KOPT-K1 (cell line): Measurements from ENCODE around the gene KDM5B.
"Not testable (repeated sequence)": the region's sequence is repeated elsewhere in the genome, so short reads cannot be mapped to it uniquely, and the experiment has no call there.

Experiments
- H3K27ac ChIP-seq: fragments of 200-600 bp; sonication (generic); 2 replicates; pipeline ENCODE4 v1.5.1; 2016; ENCODE audit warnings: antibody characterized with exemption, mild to moderate bottlenecking, low read depth, low read length; ENCODE audit not compliant: poor library complexity, severe bottlenecking
- H3K36me3 ChIP-seq: fragments of 200-600 bp; sonication (generic); 2 replicates; pipeline ENCODE4 v1.5.1; 2017; ENCODE audit warnings: antibody characterized with exemption, mild to moderate bottlenecking, low read length, moderate library complexity; ENCODE audit not compliant: insufficient read depth
- H3K9me3 ChIP-seq: fragments of 200-600 bp; sonication (generic); 2 replicates; pipeline ENCODE4 v1.5.1; 2017; ENCODE audit warnings: antibody characterized with exemption, low read length, mild to moderate bottlenecking; ENCODE audit not compliant: insufficient read depth, poor library complexity, severe bottlenecking

The KDM5B gene

GRCh38 chr1:202831906-202832305, 23.7 kb upstream of the KDM5B start:
- Histone ChIP-seq H3K9me3 (no peaks in the 10 kb centered on the region), H3K36me3 (no peaks in the 10 kb centered on the region), H3K27ac (no peak overlapping the region)

- not testable (repeated sequence) for H3K27ac ChIP-seq, H3K9me3 ChIP-seq, H3K36me3 ChIP-seq
These were observed 21.0 kb upstream of the KDM5B start for GRCh38 chr1:202829223-202829622.

GRCh38 chr1:202825748-202826147, 17.5 kb upstream of the KDM5B start:
- H3K27ac ChIP-seq = no peak overlapping the region
- H3K9me3 ChIP-seq = no peaks in the 10 kb centered on the region
- H3K36me3 ChIP-seq = no peaks in the 10 kb centered on the region

- no peaks in the 10 kb centered on the region for H3K36me3 ChIP-seq
- no peak overlapping the region for H3K27ac ChIP-seq
- no peaks in the 10 kb centered on the region for H3K9me3 ChIP-seq
These were observed 13.2 kb upstream of the KDM5B start for GRCh38 chr1:202821467-202821866.

- Histone ChIP-seq H3K36me3 (no peaks in the 10 kb centered on the region), H3K9me3 (no peaks in the 10 kb centered on the region), H3K27ac (no peak overlapping the region)
These were observed 10.6 kb upstream of the KDM5B start for GRCh38 chr1:202818819-202819218.

GRCh38 chr1:202815120-202815519, 6.9 kb upstream of the KDM5B start:
- Histone ChIP-seq H3K27ac (no peak overlapping the region), H3K9me3 (peaks cover 5% of the 10 kb centered on the region), H3K36me3 (no peaks in the 10 kb centered on the region)

GRCh38 chr1:202812176-202813026, 4.2 kb upstream of the KDM5B start:
- H3K36me3 ChIP-seq = no peaks in the 10 kb centered on the region
- no peak overlapping the region for H3K27ac ChIP-seq
- H3K9me3 ChIP-seq = peaks cover 12% of the 10 kb centered on the region

- H3K36me3 ChIP-seq = no peaks in the 10 kb centered on the region
- no peak overlapping the region for H3K27ac ChIP-seq
- peaks cover 12% of the 10 kb centered on the region for H3K9me3 ChIP-seq
These were observed 3.3 kb upstream of the KDM5B start for GRCh38 chr1:202811296-202812175.

- H3K27ac ChIP-seq = no peak within 1 kb of the TSS
- H3K36me3 ChIP-seq = no peaks in the 10 kb centered on the region
- H3K9me3 ChIP-seq = peaks cover 12% of the 10 kb centered on the region
These were observed 2.5 kb upstream of the KDM5B start, which contains the start of gene PCAT6 for GRCh38 chr1:202810615-202811295. Gene PCAT6, plus strand, starts transcription at chr1:202810954.

- peaks cover 12% of the 10 kb centered on the region for H3K9me3 ChIP-seq
- H3K27ac ChIP-seq = no peak overlapping the region
- no peaks in the 10 kb centered on the region for H3K36me3 ChIP-seq
These were observed 2.0 kb upstream of the KDM5B start for GRCh38 chr1:202810193-202810614.

- H3K27ac ChIP-seq = no peak overlapping the region
- H3K9me3 ChIP-seq = peaks cover 12% of the 10 kb centered on the region
- H3K36me3 ChIP-seq = no peaks in the 10 kb centered on the region
These were observed 1.5 kb upstream of the KDM5B start for GRCh38 chr1:202809597-202810159.

- Histone ChIP-seq H3K36me3 (no peaks in the 10 kb centered on the region), H3K27ac (no peak overlapping the region), H3K9me3 (peaks cover 12% of the 10 kb centered on the region)
These were observed 733 bp downstream of the KDM5B start for GRCh38 chr1:202807451-202807925.

GRCh38 chr1:202806845-202807450, 1.3 kb downstream of the KDM5B start:
- H3K36me3 ChIP-seq = no peaks in the 10 kb centered on the region
- no peak overlapping the region for H3K27ac ChIP-seq
- H3K9me3 ChIP-seq = peaks cover 12% of the 10 kb centered on the region
